GM10248 (cell line): ENCODE results near the gene TMUB1.

Source experiments
- CTCF ChIA-PET: fragments of 300-600 bp; sonication (Branson Sonifier 250); formaldehyde crosslinking; extraction: SDS; loops from one replicate; lab custom pipeline; 2021; ENCODE audit warnings: antibody characterized with exemption; lab: Yijun Ruan, JAX
- POLR2A ChIA-PET: fragments of 350-650 bp; sonication (Branson Sonifier 250); formaldehyde crosslinking; extraction: SDS; loops from one replicate; lab custom pipeline; 2020; ENCODE audit warnings: antibody characterized with exemption; lab: Yijun Ruan, JAX
- DNase-seq: peaks from one replicate; pipeline ENCODE4 v3.0.0; 2012; ENCODE audit errors: extremely low spot score
- CTCF ChIP-seq: IDR thresholded peaks from 2 replicates; pipeline ENCODE4 v1.5.1; 2012; ENCODE audit warnings: mild to moderate bottlenecking, low read depth; ENCODE audit errors: extremely low read depth, missing control alignments, control extremely low read depth

Gene TMUB1

GRCh38 chr7:151080522-151081169 is 2.6 kb downstream of the TMUB1 start, which contains the start of gene FASTK:
Gene FASTK (minus strand): TSS chr7:151080809. CDS start chr7:151080766, 43 bp downstream.
- POLR2A ChIA-PET = interaction anchor here (1.0 kb wide), 1 partner anchor 22 kb away, joined by 3 read pairs; the partner anchor contains the start of gene SLC4A2
- peak; percentile 97 for DNase-seq
- CTCF ChIA-PET = interaction anchor here (0.8 kb wide), 1 partner anchor 30 kb away, joined by 4 read pairs; no protein-coding TSS in a partner anchor
- no peak for TF ChIP-seq CTCF

GRCh38 chr7:151080067-151080521 is 3.2 kb downstream of the TMUB1 start:
- TF ChIP-seq CTCF = no peak
- POLR2A ChIA-PET = interaction anchor here (1.0 kb wide), 1 partner anchor 21 kb away, joined by 3 read pairs; the partner anchor contains the start of gene SLC4A2
- CTCF ChIA-PET = interaction anchor here (0.8 kb wide), 1 partner anchor 31 kb away, joined by 4 read pairs; no protein-coding TSS in a partner anchor
- no peak for DNase-seq

GRCh38 chr7:151079199-151079910 is 3.9 kb downstream of the TMUB1 start:
- DNase-seq = no peak
- POLR2A ChIA-PET = no interaction called here
- TF ChIP-seq CTCF = no peak
- CTCF ChIA-PET = interaction anchor here (1.7 kb wide), 1 partner anchor 33 kb away, joined by 3 read pairs; no protein-coding TSS in a partner anchor

- ChIA-PET CTCF (interaction anchor here (1.4 to 1.9 kb wide), 4 partner anchors 18 to 94 kb away, joined by 3 to 7 read pairs (median 4); no protein-coding TSS in a partner anchor), POLR2A (no interaction called here)
- TF ChIP-seq CTCF = no peak
- no peak for DNase-seq
Observed at GRCh38 chr7:151078233-151079040, 4.9 kb downstream of the TMUB1 start.

- no peak for TF ChIP-seq CTCF
- ChIA-PET CTCF (interaction anchor here (0.9 to 1.9 kb wide), 9 partner anchors 10 to 93 kb away, joined by 3 to 8 read pairs (median 3); partner anchors contain the start of gene ABCB8), POLR2A (no interaction called here)
- DNase-seq = no peak
Observed at GRCh38 chr7:151077705-151078232, 5.5 kb downstream of the TMUB1 start.
